CD4-positive, alpha-beta T cell (primary cell): ENCODE measurements around the gene ZNF765. TPM values are rescaled to one million over a fixed set of nuclear protein-coding genes. Genes with fewer than 3 reads are reported as not detected.

Experiments
- ATAC-seq: fragments of 200-7000 bp; cut with Tn5 transposase; one replicate; pipeline ENCODE4 v1.10.0; 2022; ENCODE audit warnings: mild to moderate bottlenecking; ENCODE audit not compliant: poor library complexity
- CTCF ChIA-PET: fragments of 350-600 bp; sonication (Branson Sonifier 250); formaldehyde crosslinking; loops from one replicate; lab custom pipeline; 2021; ENCODE audit warnings: antibody characterized with exemption, inconsistent platforms; lab: Charles Lee
- POLR2A ChIA-PET: fragments of 350-600 bp; sonication (Branson Sonifier 250); formaldehyde crosslinking; loops from one replicate; lab custom pipeline; 2021; ENCODE audit warnings: antibody characterized with exemption, inconsistent platforms; lab: Charles Lee
- DNase-seq, 14 experiments: peaks; one replicate each; pipeline ENCODE4 v3.0.0-alpha.2; 2013 to 2020; ENCODE audit warnings: mixed read lengths in 2 of 14
- H3K27ac ChIP-seq, 2 donors: one replicate each; pipeline versions ENCODE4 v1.5.1 to v1.7.0; 2013; ENCODE audit warnings: low read length in 2 of 2, low read depth in 1 of 2, mild to moderate bottlenecking in 1 of 2
- H3K27me3 ChIP-seq, 2 experiments: 1 replicate in 1 of 2; 2 replicates in 1 of 2; pipeline versions ENCODE4 v1.6.1 to v1.7.0; 2013; ENCODE audit warnings: low read length in 2 of 2, control low read depth in 1 of 2, mild to moderate bottlenecking in 1 of 2, moderate library complexity in 1 of 2; ENCODE audit not compliant: insufficient read depth in 2 of 2, control insufficient read depth in 1 of 2
- H3K36me3 ChIP-seq: one replicate; pipeline ENCODE4 v1.6.1; 2013; ENCODE audit warnings: low read length, control low read depth; ENCODE audit not compliant: insufficient read depth
- H3K4me1 ChIP-seq: one replicate; pipeline ENCODE4 v1.6.1; 2013; ENCODE audit warnings: low read length, control low read depth; ENCODE audit not compliant: insufficient read depth
- H3K4me3 ChIP-seq: one replicate; pipeline ENCODE4 v1.5.1; 2013; ENCODE audit warnings: mild to moderate bottlenecking, low read length, moderate library complexity
- H3K9me3 ChIP-seq, 2 experiments: 1 replicate in 1 of 2; 2 replicates in 1 of 2; pipeline versions ENCODE4 v1.6.1 to v1.7.0; 2013; ENCODE audit warnings: low read length in 2 of 2, mild to moderate bottlenecking in 2 of 2, control low read depth in 1 of 2, moderate library complexity in 1 of 2; ENCODE audit not compliant: control insufficient read depth in 1 of 2, insufficient read depth in 1 of 2
- H3K27ac Mint-ChIP-seq: one replicate; pipeline ENCODE4 v1.8.0; 2020; ENCODE audit warnings: mixed read lengths
- H3K27me3 Mint-ChIP-seq: one replicate; pipeline ENCODE4 v1.8.0; 2021; ENCODE audit warnings: mixed read lengths
- H3K36me3 Mint-ChIP-seq: one replicate; pipeline ENCODE4 v1.8.0; 2021; ENCODE audit warnings: low read depth, mixed read lengths
- H3K4me1 Mint-ChIP-seq: one replicate; pipeline ENCODE4 v1.8.0; 2021; ENCODE audit warnings: low read depth, mixed read lengths
- H3K4me3 Mint-ChIP-seq: one replicate; pipeline ENCODE4 v1.8.0; 2020; ENCODE audit warnings: mild to moderate bottlenecking, mixed read lengths
- H3K9me3 Mint-ChIP-seq: one replicate; pipeline ENCODE4 v1.8.0; 2020; ENCODE audit warnings: mixed read lengths
- intact Hi-C, 2 experiments: fragments of 100-400 bp; cut with DNase I in 1 of 2; cut with micrococcal nuclease in 1 of 2; formaldehyde crosslinking; loops; one replicate each; pipeline versions ENCODE4 v1.15.1 to v1.9.0; 2023 to 2025; cut with DNase I, micrococcal nuclease
- total RNA-seq, 174 experiments: library from RNA in 2 of 174; stranded (reverse) in 2 of 174; gene quantifications; one replicate each; pipeline ENCODE4 v1.2.3 and lab custom pipeline; 2021 to 2026
- TF ChIP-seq, protein P1 (sequence below): fragments of 200-600 bp; IDR thresholded peaks from one replicate; pipeline ENCODE4 v1.8.0; 2022; ENCODE audit warnings: antibody characterized with exemption, mild to moderate bottlenecking

The ZNF765 gene
- total RNA-seq, 2 experiments from 2014 or later: 6.7 to 9.0 TPM

DNA sequence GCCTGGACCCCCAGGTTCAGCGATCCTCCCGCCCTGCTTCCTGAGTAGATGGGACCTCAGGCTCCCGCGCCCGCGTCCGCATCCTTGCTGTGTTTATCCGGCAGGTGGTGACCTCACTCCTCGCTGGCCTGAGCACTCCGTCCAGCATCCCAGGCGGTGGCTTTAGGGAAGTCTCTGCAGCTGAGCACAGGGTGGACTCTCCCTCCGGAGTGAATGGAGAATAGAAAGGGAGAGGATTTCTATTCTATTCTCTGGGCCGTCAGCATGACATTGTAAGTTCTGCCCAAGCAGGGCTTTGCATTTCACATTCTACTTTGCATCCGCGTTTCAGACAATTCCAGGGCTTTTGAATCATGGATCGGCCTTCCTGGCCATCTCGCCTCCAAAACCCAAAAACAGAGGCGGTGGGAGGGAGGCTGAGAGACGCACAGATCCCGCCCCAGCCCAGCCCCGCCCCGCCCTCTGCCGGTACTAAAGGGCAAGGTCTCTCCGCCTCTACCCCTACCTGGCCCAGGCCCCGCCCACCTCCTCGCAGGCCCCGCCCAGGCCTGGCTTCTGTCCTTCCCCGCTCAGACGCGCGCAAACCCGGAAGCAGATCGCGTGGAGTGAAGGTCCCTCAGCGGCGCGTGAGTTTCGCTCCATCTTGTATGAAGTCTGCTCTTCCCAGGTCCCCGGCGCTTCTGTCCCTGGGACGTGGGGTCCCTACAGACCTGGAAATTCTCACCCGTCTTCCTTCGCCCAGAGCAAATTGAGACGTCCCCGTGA, 29.6 kb upstream of the ZNF765 start, which contains the start of gene ZNF525:
Gene ZNF525, plus strand, starts transcription at position 572 of the 765 bp plus-strand sequence. CDS start 6,577 bp downstream, outside the sequence.
- H3K9me3 ChIP-seq: peaks cover 0 to 14% of the 10 kb centered on the region in 2 experiments
- ChIA-PET POLR2A (interaction anchor here (0.6 to 1.7 kb wide), 2 partner anchors 290 to 1661 kb away, joined by 4 to 5 read pairs; no protein-coding TSS in a partner anchor), CTCF (no interaction called here)
- H3K4me1 Mint-ChIP-seq: peaks cover 32% of the 10 kb centered on the region
- H3K27ac ChIP-seq: peak within 1 kb of the TSS; percentile 74 to 77
- ATAC-seq: peak; percentile 99
- peaks cover 19% of the 10 kb centered on the region for H3K4me1 ChIP-seq
- no peaks in the 10 kb centered on the region for H3K27me3 ChIP-seq
- H3K36me3 ChIP-seq: no peaks in the 10 kb centered on the region
- H3K4me3 Mint-ChIP-seq: peak within 1 kb of the TSS; percentile 96
- peak within 1 kb of the TSS; percentile 74 for H3K4me3 ChIP-seq
- no peaks in the 10 kb centered on the region for H3K27me3 Mint-ChIP-seq
- DNase-seq: peak; percentile 95 to 99 (median 97)
- peak within 1 kb of the TSS; percentile 91 for H3K27ac Mint-ChIP-seq
- TF ChIP-seq, protein P1, sequence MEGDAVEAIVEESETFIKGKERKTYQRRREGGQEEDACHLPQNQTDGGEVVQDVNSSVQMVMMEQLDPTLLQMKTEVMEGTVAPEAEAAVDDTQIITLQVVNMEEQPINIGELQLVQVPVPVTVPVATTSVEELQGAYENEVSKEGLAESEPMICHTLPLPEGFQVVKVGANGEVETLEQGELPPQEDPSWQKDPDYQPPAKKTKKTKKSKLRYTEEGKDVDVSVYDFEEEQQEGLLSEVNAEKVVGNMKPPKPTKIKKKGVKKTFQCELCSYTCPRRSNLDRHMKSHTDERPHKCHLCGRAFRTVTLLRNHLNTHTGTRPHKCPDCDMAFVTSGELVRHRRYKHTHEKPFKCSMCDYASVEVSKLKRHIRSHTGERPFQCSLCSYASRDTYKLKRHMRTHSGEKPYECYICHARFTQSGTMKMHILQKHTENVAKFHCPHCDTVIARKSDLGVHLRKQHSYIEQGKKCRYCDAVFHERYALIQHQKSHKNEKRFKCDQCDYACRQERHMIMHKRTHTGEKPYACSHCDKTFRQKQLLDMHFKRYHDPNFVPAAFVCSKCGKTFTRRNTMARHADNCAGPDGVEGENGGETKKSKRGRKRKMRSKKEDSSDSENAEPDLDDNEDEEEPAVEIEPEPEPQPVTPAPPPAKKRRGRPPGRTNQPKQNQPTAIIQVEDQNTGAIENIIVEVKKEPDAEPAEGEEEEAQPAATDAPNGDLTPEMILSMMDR: peak; percentile 55
- intact Hi-C loops: loop anchor here (1.0 to 10.0 kb wide), 12 partner anchors 29 to 401 kb away; partner anchors contain the start of genes ZNF765 (in 2 of the 2), ZNF845 (in 2 of the 2), VN1R2 (in 1 of the 2) and ZNF160 (in 1 of the 2)
- peaks cover 37% of the 10 kb centered on the region for H3K36me3 Mint-ChIP-seq
- no peaks in the 10 kb centered on the region for H3K9me3 Mint-ChIP-seq

DNA sequence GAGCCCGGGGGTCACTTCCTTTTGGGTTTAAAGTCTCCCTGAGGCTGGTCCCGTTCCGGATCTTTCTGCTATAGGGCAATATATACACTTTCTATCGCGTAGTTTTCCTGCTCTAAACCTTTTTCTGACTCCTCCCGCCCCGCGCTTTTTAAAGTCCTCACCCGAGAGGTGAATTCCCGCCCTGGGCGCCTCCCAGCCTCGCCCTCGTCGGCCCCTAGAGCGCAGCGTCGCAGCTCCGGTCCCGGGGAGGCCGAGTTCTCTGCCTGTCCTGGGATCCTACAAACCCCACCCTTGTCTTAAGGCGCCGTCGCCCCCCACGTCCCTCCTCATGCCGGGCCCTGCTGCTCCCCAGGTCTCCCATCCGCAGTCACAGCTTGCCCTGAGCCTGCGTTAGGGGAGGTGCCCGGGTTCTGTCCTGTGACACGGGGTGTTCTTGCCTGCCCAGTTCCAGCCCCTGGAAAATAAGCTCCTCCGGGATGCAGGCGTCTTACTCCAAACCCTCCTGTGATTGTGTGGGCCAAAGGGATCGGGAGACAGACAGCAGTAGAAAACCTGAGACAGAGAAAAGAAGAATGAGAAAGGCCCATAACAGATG, 29.0 kb upstream of the ZNF765 start:
- H3K36me3 Mint-ChIP-seq: peaks cover 43% of the 10 kb centered on the region
- ATAC-seq: peak; percentile 27
- ChIA-PET CTCF (interaction anchor here (1.1 kb wide), 1 partner anchor 120 kb away, joined by 3 read pairs; no protein-coding TSS in a partner anchor), POLR2A (interaction anchor here (0.6 to 1.7 kb wide), 3 partner anchors 33 to 1662 kb away, joined by 3 to 5 read pairs (median 5); no protein-coding TSS in a partner anchor)
- Histone ChIP-seq H3K4me3 (peak overlapping the region; percentile 74), H3K27ac (peak overlapping the region; percentile 74 to 77), H3K27me3 (no peaks in the 10 kb centered on the region), H3K9me3 (peaks cover 0 to 20% of the 10 kb centered on the region in 2 experiments), H3K36me3 (no peaks in the 10 kb centered on the region), H3K4me1 (peaks cover 19% of the 10 kb centered on the region)
- peaks cover 32% of the 10 kb centered on the region for H3K4me1 Mint-ChIP-seq
- peak overlapping the region; percentile 91 for H3K27ac Mint-ChIP-seq
- TF ChIP-seq, protein P1: no peak
- H3K27me3 Mint-ChIP-seq: no peaks in the 10 kb centered on the region
- intact Hi-C loops: loop anchor here (1.0 to 10.0 kb wide), 12 partner anchors 29 to 401 kb away; partner anchors contain the start of genes ZNF765 (in 2 of the 2), ZNF845 (in 2 of the 2), VN1R2 (in 1 of the 2) and ZNF160 (in 1 of the 2)
- peak in 7 of 14 experiments; percentile 10 to 71 (median 25) for DNase-seq
- no peaks in the 10 kb centered on the region for H3K9me3 Mint-ChIP-seq
- peak overlapping the region; percentile 96 for H3K4me3 Mint-ChIP-seq

DNA sequence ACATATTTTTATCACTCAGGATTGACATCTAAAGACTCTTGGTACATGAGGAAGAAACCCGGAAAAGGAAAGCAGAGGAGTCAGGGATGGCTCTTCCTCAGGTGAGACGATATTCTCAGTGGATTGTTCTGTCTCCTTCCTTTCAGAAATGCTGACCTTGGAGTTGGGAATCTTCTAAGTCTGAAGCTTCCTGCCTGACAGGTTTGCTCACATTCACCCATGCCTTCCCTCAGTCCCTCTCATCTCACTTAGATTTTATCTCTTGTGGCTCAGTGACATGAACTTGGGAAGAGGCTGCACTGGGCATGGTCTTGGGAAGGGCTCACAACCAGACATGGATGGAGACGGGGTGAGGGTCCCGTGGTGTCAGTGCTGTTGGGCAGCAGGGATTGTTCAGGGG, 22.8 kb upstream of the ZNF765 start:
- CTCF ChIA-PET: no interaction called here

More for the DNA sequence above, 22.8 kb upstream of the ZNF765 start:
- no peaks in the 10 kb centered on the region for H3K9me3 Mint-ChIP-seq
- no peaks in the 10 kb centered on the region for H3K4me1 ChIP-seq
- no peak overlapping the region for H3K4me3 ChIP-seq
- H3K4me1 Mint-ChIP-seq: peaks cover 11% of the 10 kb centered on the region
- H3K27me3 Mint-ChIP-seq: no peaks in the 10 kb centered on the region
- H3K27ac Mint-ChIP-seq: no peak overlapping the region
- H3K27ac ChIP-seq: no peak overlapping the region
- DNase-seq (no peak), ATAC-seq (no peak)
- intact Hi-C loops: no loop called here
- POLR2A ChIA-PET: no interaction called here
- peaks cover 32% of the 10 kb centered on the region for H3K36me3 ChIP-seq
- no peak overlapping the region for H3K4me3 Mint-ChIP-seq
- TF ChIP-seq, protein P1: no peak
- H3K27me3 ChIP-seq: no peaks in the 10 kb centered on the region
- peaks cover 15 to 33% of the 10 kb centered on the region in 2 experiments for H3K9me3 ChIP-seq
- H3K36me3 Mint-ChIP-seq: peaks cover 88% of the 10 kb centered on the region
